HG02610 (cell line): ENCODE measurements around the gene NEURL1B.

Experiments used
- ATAC-seq: cut with Tn5 transposase; IDR thresholded peaks from one replicate; pipeline ENCODE4 v1.9.1; 2021; ENCODE audit warnings: mild to moderate bottlenecking, moderate library complexity; ENCODE audit not compliant: unreplicated experiment

NEURL1B gene

GRCh38 chr5:172713113-172713808 lies 72.2 kb downstream of the NEURL1B start:
- ATAC-seq, result no peak

GRCh38 chr5:172713809-172714490 lies 72.9 kb downstream of the NEURL1B start:
- ATAC-seq, result no peak

- no peak for ATAC-seq
These were observed 73.7 kb downstream of the NEURL1B start for GRCh38 chr5:172714491-172715420.

- ATAC-seq, result no peak
These were observed 74.3 kb downstream of the NEURL1B start for GRCh38 chr5:172715421-172715780.

- ATAC-seq, result no peak
These were observed 75.0 kb downstream of the NEURL1B start for GRCh38 chr5:172715931-172716682.

- ATAC-seq, result no peak
These were observed 75.8 kb downstream of the NEURL1B start for GRCh38 chr5:172716796-172717313.

GRCh38 chr5:172717481-172718195 lies 76.6 kb downstream of the NEURL1B start:
- no peak for ATAC-seq

GRCh38 chr5:172718527-172719114 lies 77.6 kb downstream of the NEURL1B start:
- no peak for ATAC-seq

GRCh38 chr5:172719211-172719610 lies 78.1 kb downstream of the NEURL1B start:
- ATAC-seq, result no peak

GRCh38 chr5:172720655-172721054 lies 79.6 kb downstream of the NEURL1B start:
- no peak for ATAC-seq

GRCh38 chr5:172721455-172722326 lies 80.6 kb downstream of the NEURL1B start:
- ATAC-seq, result no peak

- ATAC-seq, result no peak
These were observed 81.3 kb downstream of the NEURL1B start for GRCh38 chr5:172722327-172722815.

GRCh38 chr5:172723508-172723907 lies 82.4 kb downstream of the NEURL1B start:
- ATAC-seq, result no peak

- no peak for ATAC-seq
These were observed 83.5 kb downstream of the NEURL1B start for GRCh38 chr5:172724242-172725183.

GRCh38 chr5:172725273-172725672 lies 84.2 kb downstream of the NEURL1B start:
- no peak for ATAC-seq

- ATAC-seq, result no peak
These were observed 84.7 kb downstream of the NEURL1B start for GRCh38 chr5:172725785-172726184.

GRCh38 chr5:172726966-172727365 lies 85.9 kb downstream of the NEURL1B start:
- no peak for ATAC-seq
